ENCODE data around the gene CAP1. TPM values are rescaled to one million over a fixed set of nuclear protein-coding genes. Genes with fewer than 3 reads are reported as not detected.

CAP1 gene
- total RNA-seq, 3 donors from 2014 or later: 244 to 285 (median 244) TPM

GRCh38 chr1:40050863-40051262 lies 10.3 kb downstream of the CAP1 start:
- no peaks in the 10 kb centered on the region for H3K9me3 ChIP-seq
- H3K4me1 ChIP-seq: no peaks in the 10 kb centered on the region
- H3K27me3 ChIP-seq: no peaks in the 10 kb centered on the region
- no peak overlapping the region for H3K27ac ChIP-seq
- H3K4me3 ChIP-seq: no peak overlapping the region
- DNase-seq (ENCODE audit: low spot score in 2 of 2): no peak
- intact Hi-C loops (cut with DNase I; ENCODE audit: low total_unique reads): no loop called here
- H3K36me3 ChIP-seq: no peaks in the 10 kb centered on the region
- TF ChIP-seq POLR2A (IDR thresholded peaks at IDR 0.05): no peak
- no peak for TF ChIP-seq POLR2AphosphoS5 (IDR thresholded peaks at IDR 0.05)
- TF ChIP-seq CTCF (IDR thresholded peaks at IDR 0.05): no peak

GRCh38 chr1:40053138-40053887 lies 12.8 kb downstream of the CAP1 start:
- no peak for TF ChIP-seq POLR2A (IDR thresholded peaks at IDR 0.05)
- no peak for TF ChIP-seq POLR2AphosphoS5 (IDR thresholded peaks at IDR 0.05)
- TF ChIP-seq CTCF (IDR thresholded peaks at IDR 0.05): no peak
- no peak for DNase-seq (ENCODE audit: low spot score in 2 of 2)
- no peaks in the 10 kb centered on the region for H3K9me3 ChIP-seq
- H3K36me3 ChIP-seq: no peaks in the 10 kb centered on the region
- intact Hi-C loops (cut with DNase I; ENCODE audit: low total_unique reads): no loop called here
- no peak overlapping the region for H3K27ac ChIP-seq
- H3K27me3 ChIP-seq: no peaks in the 10 kb centered on the region
- no peaks in the 10 kb centered on the region for H3K4me1 ChIP-seq
- no peak overlapping the region for H3K4me3 ChIP-seq

GRCh38 chr1:40056519-40057309 lies 16.2 kb downstream of the CAP1 start:
- Histone ChIP-seq H3K36me3 (no peaks in the 10 kb centered on the region), H3K27me3 (no peaks in the 10 kb centered on the region), H3K9me3 (no peaks in the 10 kb centered on the region), H3K27ac (no peak overlapping the region), H3K4me1 (no peaks in the 10 kb centered on the region), H3K4me3 (no peak overlapping the region)
- TF ChIP-seq POLR2A (IDR thresholded peaks at IDR 0.05) (no peak), CTCF (IDR thresholded peaks at IDR 0.05) (no peak), POLR2AphosphoS5 (IDR thresholded peaks at IDR 0.05) (no peak)
- intact Hi-C loops (cut with DNase I; ENCODE audit: low total_unique reads): no loop called here
- no peak for DNase-seq (ENCODE audit: low spot score in 2 of 2)

- H3K36me3 ChIP-seq: no peaks in the 10 kb centered on the region
- no peaks in the 10 kb centered on the region for H3K4me1 ChIP-seq
- H3K27me3 ChIP-seq: no peaks in the 10 kb centered on the region
- no peak for TF ChIP-seq POLR2A (IDR thresholded peaks at IDR 0.05)
- no peak for TF ChIP-seq CTCF (IDR thresholded peaks at IDR 0.05)
- no peak for TF ChIP-seq POLR2AphosphoS5 (IDR thresholded peaks at IDR 0.05)
- intact Hi-C loops (cut with DNase I; ENCODE audit: low total_unique reads): no loop called here
- no peaks in the 10 kb centered on the region for H3K9me3 ChIP-seq
- no peak overlapping the region for H3K4me3 ChIP-seq
- H3K27ac ChIP-seq: no peak overlapping the region
- DNase-seq (ENCODE audit: low spot score in 2 of 2): no peak
Observed at GRCh38 chr1:40057310-40058030, 16.9 kb downstream of the CAP1 start.
